ENCODE data around the gene CUBN. TPM values are rescaled to one million over a fixed set of nuclear protein-coding genes. Genes with fewer than 3 reads are reported as not detected.
A peak's percentile ranks its signal among the peaks of the same experiment; 100 is the strongest.

The CUBN gene
- total RNA-seq, 1 donor from 2014 or later = 0.22 TPM

DNA sequence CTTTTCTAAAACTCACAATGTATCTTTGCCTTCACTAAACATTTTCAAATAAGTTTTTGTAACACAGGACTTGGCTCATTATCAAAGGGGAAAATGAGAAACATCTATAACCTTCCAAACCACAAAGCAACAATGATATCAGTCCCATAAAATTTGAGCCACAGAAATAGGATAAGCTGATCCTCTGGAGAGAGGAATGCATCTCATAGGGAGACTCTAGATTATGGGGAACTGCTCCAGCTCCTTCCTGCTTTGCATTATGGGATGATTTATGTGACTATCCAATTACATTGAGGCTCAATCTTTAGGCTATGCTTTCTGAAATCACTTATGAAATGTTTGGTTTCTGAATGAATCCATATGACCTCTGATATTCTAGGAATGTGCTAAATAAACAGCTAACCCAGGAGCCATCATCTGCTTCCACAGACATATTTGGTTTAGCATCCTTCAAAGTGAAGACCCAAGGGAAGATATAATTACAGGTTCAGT lies 70.4 kb downstream of the CUBN start:
- DNase-seq = no peak
- ATAC-seq (ENCODE audit: poor library complexity) = no peak
- intact Hi-C loops (cut with DNase I) = no loop called here

DNA sequence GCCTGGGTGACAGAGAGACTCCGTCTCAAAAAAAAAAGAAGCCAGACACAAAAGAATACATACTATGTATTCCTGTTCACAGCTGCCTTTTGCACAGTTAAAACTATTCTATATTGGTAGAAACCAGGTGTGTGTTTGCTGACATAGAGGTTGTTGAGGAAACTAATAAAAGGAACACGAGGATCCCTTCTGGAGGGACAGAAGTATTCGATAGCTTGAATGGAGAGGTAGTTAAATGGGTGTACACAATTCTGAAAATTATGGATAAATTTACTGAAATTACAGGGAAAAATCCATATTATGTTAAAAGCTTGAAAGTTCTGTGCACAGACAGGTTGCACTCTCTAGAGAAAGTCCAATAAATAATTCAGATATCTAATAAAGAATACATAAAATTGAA lies 71.5 kb downstream of the CUBN start:
- no peak for DNase-seq
- intact Hi-C loops (cut with DNase I) = no loop called here
- no peak for ATAC-seq (ENCODE audit: poor library complexity)

DNA sequence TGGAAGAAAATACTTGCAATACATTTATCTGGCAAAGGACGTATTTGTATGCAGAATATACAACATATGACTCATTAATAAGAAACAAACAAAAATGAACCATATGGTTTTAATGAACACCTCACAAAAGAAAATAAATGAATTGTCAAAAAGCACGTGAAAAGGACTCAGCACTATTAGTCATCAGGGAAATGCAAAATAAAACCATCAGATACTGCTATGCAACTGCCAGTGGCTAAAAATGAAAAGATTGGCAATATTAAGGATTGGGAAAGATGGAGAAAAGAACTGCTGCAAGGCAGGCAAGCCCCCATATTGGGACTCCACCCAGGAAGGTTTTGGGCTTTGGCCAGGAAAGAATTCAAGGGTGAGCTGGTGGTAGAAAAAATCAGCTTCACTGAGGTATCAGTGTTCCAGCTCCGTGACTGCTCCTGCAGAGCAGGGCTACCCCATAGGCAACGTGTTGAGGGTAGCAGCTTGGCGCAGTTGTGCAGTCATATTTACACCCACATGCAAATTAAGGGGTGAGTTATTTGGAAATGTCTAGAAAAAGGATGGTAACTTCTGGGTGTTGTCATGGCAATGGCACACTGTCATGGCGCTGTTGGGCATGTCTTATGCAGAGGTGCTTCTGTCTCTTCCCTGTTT lies 72.7 kb downstream of the CUBN start:
- DNase-seq (no peak), ATAC-seq (ENCODE audit: poor library complexity) (no peak)
- intact Hi-C loops (cut with DNase I) = no loop called here

DNA sequence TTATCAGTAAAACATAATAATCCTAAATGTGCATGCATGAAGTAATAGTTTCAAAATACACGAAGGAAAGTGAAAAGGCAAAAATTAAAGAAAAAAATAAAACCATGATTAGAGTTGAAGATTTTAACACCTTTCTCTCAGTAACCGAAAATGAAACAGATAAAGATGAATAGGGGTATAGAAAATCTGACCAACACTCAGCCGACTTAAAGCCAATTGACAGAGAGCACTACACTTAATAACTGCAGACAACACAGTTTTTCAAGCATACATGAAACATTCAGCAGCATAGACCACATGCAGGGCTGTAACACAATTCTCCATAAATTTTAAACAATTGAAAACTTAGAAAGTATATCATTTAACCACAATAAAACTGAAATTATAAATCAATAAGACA lies 76.1 kb downstream of the CUBN start:
- intact Hi-C loops (cut with DNase I) = no loop called here
- DNase-seq (no peak), ATAC-seq (ENCODE audit: poor library complexity) (no peak)

DNA sequence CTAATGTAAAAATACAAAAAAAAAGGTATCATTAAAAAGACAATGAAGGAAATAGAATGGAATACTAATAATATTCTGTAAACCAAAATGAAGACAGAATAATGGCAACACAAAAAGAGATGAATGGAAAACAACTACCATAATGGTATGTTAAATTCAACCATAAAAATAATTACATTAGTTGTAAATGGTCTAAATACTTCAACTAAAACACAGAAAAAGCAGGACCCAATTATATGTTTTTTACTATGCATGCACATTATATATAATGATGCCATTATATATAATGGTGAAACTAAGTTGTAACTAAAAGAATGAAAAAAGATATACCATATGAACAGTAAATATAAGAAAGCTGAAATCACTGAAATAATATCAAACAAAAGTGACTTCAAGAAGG lies 76.5 kb downstream of the CUBN start:
- intact Hi-C loops (cut with DNase I) = no loop called here
- no peak for DNase-seq

DNA sequence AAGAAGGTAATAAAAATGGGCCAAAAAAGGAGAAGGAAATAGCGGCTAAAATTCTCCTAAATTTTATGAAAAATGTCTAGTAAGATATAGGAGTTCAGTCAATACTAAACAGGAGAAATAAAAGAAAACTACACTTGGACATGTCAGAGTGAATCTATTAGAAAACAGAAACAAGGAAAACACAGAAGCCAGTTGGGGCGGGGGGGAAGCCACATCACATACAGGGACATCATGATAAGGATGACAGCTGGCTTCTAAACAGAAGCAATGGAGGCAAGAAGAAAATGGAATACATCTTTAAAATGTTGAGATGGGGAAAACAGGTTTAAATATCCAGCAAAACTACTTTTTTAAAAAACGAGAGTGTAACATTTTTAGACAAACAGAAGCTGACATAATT lies 77.8 kb downstream of the CUBN start:
- ATAC-seq (ENCODE audit: poor library complexity) (no peak), DNase-seq (no peak)
- intact Hi-C loops (cut with DNase I) = no loop called here

More for the DNA sequence above, 76.5 kb downstream of the CUBN start:
- no peak for ATAC-seq (ENCODE audit: poor library complexity)

DNA sequence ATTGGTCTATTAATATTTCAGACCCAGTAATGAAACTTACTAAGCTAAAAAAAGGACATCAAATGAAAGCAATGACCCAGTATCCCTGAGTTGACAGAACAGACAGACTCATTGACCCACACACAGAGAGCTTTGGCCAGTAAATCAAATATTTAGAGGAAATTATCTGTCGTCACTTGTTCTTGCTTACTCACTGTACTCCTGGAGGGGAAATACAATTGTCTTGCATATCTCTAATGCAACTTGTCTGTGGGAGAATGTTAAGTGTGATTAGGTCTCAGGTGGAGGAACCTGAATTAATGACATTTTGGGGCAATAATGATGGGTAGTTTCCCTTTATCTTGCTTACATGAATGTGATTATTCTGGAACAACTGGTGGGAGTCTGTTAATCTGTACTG lies 80.4 kb downstream of the CUBN start:
- intact Hi-C loops (cut with DNase I) = no loop called here
- ATAC-seq (ENCODE audit: poor library complexity) (no peak), DNase-seq (no peak)

DNA sequence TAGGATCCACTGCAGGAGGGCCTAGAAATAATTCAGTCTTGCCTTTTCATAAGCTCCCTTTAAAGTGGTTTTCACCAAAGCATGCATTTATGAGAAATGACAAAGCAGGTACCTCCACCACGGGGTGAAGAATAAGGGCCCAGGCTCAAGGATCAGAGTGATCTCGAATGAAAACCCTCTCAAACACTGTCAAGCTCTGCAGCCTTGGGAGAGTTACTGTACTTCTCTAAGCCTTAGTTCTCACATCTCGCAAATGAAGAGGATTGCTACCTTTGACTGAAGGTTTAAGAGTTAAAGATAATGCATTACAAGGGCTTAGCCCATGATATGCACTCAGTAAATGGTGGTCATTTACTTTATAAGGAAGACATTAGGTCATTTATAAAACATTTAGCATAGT lies 81.7 kb downstream of the CUBN start:
- ATAC-seq (ENCODE audit: poor library complexity) (no peak), DNase-seq (no peak)
- intact Hi-C loops (cut with DNase I) = no loop called here

DNA sequence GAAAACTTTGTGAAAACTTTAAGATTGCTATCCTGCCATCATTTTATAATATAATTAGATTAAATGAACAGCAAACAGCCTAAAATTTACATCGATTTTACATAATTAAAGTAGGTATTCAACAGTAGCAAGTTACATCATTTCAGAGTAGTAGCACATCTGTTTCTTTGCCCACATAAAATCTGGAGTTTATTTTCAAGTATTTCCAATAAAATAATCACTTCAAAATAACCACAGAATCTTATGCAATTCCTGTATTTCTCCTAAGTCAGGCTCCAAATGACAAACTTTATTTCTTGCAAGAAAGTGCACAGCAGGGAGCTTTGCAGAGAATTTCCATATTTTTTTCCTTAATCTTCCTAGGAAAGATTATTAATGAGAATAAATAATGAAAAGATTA lies 82.6 kb downstream of the CUBN start:
- ATAC-seq (ENCODE audit: poor library complexity) (no peak), DNase-seq (no peak)
- intact Hi-C loops (cut with DNase I) = no loop called here

DNA sequence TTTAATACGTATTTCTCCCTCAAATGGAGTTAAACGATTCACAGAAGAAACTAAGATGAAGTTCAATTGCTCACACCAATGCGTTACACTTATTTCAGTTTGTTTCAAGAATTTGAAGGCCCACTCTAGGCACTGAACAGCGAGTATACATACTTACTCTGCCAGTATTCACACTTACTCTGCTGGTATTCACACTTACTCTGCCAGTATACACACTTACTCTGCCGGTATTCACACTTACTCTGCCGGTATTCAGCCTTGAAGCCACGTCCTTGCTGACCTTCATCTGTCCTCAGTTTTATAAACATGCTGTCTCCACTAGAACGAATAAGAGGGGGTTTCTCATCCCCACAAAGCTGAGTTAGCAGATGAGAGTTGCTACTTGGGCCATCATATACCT lies 86.0 kb downstream of the CUBN start:
- intact Hi-C loops (cut with DNase I) = no loop called here
- no peak for ATAC-seq (ENCODE audit: poor library complexity)
- DNase-seq = no peak

DNA sequence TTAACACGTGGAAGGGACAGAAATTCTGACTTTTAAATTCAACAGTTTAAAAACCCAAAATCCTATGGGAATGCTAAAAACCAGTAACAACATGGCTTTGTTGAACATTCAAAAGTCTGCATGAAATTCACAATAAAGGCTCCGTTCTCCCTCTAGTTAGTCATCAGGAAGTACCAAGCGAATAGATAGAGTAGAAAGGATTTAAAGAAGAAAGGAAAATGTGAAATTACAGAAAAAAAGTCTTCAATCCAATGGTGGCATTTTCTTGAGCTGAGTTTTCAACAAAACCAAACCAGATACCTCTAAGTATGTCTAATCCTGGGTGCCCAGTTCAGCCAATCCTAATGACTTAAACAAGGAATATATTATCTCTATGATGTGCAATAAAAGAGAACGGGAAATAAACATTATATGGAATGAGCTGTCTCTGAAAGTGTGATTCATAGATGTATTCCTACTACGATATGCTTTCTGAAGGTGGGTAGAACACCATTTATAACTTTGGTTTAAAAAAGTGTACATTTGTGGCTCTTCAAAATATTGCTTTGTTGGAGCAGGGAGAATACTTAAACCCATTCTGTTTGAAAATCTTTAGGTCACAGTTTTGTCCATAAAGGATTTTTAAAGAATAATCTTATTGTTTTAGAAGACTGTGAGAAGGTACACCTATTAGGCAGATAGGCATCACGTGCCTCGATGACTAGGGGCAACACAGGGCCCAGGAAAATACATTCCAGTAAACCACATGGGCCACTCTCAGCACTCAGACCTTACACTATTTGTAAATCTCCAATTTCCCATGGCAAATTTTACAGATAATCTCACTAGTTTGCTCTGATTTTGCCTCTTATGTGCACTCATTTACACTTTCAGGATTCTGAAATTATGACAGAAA lies 87.7 kb downstream of the CUBN start:
- ATAC-seq (ENCODE audit: poor library complexity) = no peak

DNA sequence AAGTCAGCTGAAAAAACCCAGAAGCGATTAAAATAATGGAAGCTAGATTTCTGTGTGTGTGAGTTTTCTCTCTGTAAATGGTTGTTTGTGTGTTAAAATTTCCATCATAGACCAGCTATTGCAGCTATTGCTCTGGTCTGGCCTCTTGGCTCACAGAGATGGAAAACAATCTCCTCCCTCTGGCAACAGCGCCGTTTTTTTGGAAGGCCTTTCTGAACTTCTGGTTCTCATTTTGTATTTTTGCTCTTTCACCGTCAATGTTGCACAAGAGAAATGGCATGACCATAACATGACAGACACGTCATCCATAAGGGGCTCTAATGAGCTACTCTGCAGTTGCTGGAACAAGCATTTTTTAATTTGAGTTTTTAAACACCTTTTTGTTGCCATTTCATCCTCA lies 91.0 kb downstream of the CUBN start:
- DNase-seq = peak; percentile 61
- intact Hi-C loops (cut with DNase I) = no loop called here
- peak; percentile 92 for ATAC-seq (ENCODE audit: poor library complexity)

More for the DNA sequence above, 87.7 kb downstream of the CUBN start:
- no peak for DNase-seq
- intact Hi-C loops (cut with DNase I) = no loop called here

DNA sequence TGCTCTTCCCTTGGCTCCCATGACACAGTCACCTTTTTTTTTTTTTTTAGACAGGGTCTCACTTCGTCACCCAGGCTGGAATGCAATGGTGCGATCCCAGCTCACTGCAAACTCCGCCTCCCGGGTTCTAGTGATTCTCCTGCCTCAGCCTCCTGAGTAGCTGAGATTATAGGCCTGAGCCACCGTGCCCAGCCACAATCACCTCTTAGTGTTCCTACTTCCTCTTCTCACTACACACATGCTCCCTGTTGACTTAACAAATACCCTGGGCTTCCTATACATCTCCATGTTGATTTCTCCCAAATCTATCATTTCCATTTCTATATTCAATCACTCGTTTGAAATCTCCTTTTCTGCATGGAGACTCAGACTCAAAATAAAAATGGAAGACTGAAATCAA lies 91.7 kb downstream of the CUBN start:
- no peak for DNase-seq
- no peak for ATAC-seq (ENCODE audit: poor library complexity)
- intact Hi-C loops (cut with DNase I) = no loop called here

DNA sequence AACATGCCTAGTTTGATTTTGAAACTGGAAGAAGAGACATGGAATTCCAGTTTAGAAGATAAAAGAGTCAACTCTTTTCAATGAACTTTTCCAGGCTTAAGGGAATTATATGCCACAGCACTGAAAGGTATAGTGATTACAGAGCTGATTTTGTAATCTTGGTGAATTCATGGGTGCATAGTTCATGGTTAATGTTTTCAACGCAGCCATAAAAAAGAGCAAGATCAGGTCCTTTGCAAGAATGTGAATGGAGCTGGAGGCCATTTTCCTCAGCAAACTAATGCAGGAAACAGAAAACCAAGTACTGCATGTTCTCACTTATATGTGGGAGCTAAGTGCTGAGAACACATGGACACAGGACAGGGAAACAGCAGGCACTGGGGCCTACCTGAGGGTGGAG lies 94.2 kb downstream of the CUBN start:
- intact Hi-C loops (cut with DNase I) = no loop called here
- DNase-seq (no peak), ATAC-seq (ENCODE audit: poor library complexity) (no peak)

DNA sequence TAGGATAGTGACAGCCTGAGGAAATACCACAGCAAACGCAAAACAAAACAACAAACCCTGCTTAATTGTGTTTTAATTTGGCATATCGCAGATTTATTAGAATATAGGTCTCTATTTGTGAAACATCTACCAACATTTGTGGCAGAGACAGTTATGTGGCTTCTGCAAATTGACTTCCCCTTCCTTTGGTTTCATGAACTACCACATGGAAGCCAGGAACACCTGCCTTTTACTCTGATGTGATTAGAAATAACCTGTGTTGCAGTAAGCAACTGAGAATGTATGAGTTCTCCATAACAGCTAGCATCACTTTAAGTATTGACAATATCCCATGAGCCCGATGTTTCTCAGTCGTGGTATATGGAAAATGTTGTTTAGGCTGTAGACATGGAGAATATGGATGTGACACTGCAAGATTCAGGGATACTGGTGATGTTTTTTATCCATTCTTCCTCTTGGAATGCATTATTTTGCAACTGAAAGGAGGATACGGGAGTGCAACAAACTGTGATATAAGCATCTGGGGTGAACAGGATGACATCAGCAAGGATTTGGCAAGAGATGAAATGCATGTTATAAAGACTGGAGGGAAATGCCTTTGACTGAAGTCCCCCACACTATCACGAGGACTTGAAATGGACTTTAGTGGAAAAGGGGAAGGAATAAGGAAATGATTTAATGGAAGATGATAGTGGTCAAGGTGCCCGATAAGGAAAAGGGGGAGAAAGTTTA lies 95.9 kb downstream of the CUBN start:
- intact Hi-C loops (cut with DNase I) = no loop called here
- ATAC-seq (ENCODE audit: poor library complexity) (no peak), DNase-seq (no peak)

DNA sequence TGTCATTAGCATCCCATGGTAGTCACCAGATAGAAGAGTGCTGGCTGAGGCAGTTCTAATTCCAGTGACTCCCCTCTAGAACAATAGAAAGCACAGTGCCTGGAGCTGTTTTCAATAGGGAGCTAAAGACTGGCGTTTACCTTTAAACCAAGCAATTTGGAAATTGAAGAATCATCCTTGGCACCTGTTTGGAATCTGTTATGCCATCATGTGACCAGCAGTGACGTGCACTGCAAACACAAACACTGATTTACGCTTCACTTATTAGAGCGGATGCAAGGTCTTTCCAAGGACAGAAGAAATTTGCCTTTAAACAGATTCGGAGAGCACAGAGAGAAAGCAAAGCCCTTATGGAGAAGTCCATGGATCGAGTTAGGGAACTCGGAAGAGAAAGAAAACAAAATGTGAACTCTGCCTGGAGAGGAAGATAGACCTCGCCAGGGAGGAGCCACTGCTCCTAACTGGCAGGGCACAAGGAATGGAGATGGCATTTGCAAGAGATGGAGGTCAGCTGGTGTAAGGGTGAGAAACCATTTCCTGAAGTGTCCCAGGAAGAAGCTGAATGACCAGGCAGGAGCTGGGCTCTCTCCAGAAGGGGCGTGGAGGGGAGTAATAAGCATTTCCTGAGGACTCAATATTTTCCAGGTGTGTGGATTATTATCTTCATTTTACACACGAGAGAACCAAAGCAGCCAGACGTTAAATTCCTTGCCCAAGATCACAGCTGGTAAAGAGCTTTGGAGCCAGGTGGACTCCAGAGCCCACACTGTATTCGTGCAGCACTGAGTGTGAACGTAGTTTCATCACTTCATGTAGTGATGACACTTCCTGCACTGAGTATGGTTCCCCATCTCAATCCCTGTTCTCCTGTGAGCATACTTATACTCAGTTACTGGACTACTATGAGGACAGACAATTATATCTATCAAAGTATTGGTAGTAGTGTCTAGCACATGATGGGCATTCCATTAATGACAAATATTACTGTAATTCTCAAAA lies 97.7 kb downstream of the CUBN start:
- no peak for ATAC-seq (ENCODE audit: poor library complexity)
- DNase-seq = no peak
- intact Hi-C loops (cut with DNase I) = no loop called here

DNA sequence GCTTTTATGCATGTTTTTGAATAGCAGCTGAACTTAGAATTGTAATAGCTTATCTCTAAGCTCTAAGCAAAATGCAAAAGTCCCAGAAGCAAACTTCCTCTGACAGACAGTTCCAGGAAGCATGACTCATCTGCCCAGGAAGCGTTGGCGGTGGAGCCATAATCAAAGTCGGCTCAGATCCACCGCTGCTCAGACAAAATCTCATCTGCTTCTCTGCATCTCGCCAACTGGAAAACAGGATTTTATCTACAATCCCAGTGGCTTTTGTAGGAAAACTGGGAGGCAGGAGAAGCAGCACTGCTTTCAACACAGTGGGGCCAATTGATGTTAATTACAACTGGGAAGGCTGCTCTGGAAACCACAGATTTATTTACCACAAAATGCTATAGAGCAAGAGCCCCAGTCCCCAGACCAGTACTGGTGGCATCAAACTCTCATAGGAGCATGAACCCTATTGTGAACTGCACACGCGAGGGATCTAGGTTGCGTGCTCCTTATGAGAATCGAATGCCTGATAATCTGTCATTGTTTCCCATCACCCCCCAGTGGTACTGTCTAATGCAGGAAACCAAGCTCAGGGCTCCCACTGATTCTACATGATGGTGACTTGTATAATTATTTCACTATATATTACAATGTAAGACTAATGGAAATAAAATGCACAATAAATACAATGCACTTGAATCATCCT lies 99.9 kb downstream of the CUBN start:
- DNase-seq = peak; percentile 79
- peak; percentile 90 for ATAC-seq (ENCODE audit: poor library complexity)
- intact Hi-C loops (cut with DNase I) = no loop called here

DNA sequence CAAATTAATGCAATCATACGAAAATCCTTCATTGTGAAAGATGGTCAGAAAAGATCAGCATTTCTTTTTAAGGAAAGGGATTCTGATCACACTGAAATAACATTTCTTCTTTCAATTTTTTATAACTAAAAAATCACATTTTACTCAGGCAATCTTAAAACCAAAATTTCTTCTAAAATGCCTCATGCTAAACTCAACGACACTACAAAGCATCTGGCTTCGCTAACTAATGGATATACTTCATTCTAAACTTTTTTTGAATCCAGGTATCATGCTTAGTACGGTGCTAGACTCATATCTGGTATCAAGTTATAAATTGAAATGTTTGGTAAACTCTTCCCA lies 100.4 kb downstream of the CUBN start:
- ATAC-seq (ENCODE audit: poor library complexity) (no peak), DNase-seq (no peak)
- intact Hi-C loops (cut with DNase I) = no loop called here

Data from Right ventricle myocardium superior (tissue), 1 donor.